Measurements from ENCODE around the gene SULF2.

- TF ChIP-seq, protein P1, sequence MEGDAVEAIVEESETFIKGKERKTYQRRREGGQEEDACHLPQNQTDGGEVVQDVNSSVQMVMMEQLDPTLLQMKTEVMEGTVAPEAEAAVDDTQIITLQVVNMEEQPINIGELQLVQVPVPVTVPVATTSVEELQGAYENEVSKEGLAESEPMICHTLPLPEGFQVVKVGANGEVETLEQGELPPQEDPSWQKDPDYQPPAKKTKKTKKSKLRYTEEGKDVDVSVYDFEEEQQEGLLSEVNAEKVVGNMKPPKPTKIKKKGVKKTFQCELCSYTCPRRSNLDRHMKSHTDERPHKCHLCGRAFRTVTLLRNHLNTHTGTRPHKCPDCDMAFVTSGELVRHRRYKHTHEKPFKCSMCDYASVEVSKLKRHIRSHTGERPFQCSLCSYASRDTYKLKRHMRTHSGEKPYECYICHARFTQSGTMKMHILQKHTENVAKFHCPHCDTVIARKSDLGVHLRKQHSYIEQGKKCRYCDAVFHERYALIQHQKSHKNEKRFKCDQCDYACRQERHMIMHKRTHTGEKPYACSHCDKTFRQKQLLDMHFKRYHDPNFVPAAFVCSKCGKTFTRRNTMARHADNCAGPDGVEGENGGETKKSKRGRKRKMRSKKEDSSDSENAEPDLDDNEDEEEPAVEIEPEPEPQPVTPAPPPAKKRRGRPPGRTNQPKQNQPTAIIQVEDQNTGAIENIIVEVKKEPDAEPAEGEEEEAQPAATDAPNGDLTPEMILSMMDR (IDR thresholded peaks at IDR 0.05; ENCODE audit: low read depth, low read length, missing input control): no peak
- TF ChIP-seq GABPA (IDR thresholded peaks at IDR 0.05 in 1 of 2, conservative IDR thresholded peaks at IDR 0.05 in 1 of 2) (no peak), MAX (IDR thresholded peaks at IDR 0.05) (no peak), YY1 (IDR thresholded peaks at IDR 0.05) (no peak)
Measured at GRCh38 chr20:47773371-47773786, 11.9 kb downstream of the SULF2 start.
